HPDE6-E6E7 (cell line): Measurements from ENCODE around the gene LCN6.
"Not testable (repeated sequence)": the region's sequence is repeated elsewhere in the genome, so short reads cannot be mapped to it uniquely, and the experiment has no call there.

ENCODE experiments used
- DNase-seq: peaks from one replicate; pipeline ENCODE4 v3.0.0; 2011; ENCODE audit warnings: missing footprints; ENCODE audit errors: extremely low spot score

LCN6 gene

GRCh38 chr9:136711219-136711648 lies 37.1 kb downstream of the LCN6 start:
- DNase-seq: not testable (repeated sequence)

GRCh38 chr9:136710543-136710942 lies 37.8 kb downstream of the LCN6 start:
- no peak for DNase-seq

DNA sequence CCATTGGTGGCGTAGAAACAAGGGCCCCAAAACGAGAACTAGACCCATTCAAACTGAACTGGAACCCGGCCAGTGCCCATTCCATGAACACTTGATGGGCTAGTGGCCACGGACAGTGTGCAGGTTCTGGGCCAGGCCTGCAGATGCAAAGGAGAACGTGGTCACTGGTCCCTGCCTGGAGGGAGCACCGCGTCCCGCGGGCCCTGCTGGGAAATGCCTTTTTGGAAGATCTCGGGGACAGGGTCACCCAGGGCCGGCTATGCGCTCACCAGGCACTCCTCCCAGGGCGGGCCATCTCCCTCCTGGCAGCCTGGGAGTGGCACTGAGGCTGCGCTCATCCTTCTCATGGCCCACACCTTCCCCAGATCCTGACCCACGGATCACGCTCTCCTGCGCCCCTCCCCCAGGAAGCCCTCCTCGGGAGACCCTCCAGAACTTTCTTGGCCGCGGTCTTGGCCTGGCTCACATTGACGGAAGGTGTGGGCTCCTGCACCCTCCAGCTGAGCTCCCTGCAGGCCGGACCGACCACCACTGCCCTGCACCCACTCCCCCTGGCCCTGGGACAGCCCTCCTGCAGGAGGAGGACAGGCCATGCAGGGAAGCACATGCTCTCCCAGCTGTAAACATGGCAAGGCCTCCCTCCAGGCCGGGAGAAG lies 38.7 kb downstream of the LCN6 start:
- no peak for DNase-seq

DNA sequence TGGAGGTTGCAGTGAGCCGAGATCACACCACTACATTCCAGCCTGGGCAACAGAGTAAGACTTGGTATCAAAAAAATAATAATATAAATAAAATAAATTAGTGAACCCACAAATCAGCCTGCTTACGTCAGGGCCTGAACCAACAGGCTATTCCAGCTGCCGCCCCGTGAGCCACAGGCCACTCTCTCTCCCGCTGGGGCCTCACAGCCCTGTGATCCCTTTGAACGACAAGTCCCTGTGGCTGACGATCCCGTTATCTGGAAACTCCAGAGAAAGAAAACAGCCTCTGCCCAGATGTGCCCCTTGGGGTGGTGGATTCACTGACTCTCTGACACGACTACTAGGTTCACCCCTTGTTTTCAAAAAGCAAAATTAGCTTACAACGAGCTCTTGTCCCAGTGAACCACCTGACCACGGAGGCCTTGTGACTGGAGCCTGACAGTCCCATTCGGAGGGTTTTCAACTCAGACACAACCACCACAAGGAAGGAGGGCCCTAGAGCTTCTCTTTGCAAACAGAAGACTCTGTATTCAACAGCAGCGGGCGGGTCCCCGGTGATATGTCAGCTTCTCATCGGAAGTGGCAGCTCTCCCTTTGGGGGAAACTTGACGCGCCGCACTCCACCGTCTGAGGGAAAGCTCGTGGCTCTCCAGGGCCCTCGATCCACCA lies 40.3 kb downstream of the LCN6 start:
- no peak for DNase-seq

- no peak for DNase-seq
Observed at GRCh38 chr9:136707011-136707410, 41.3 kb downstream of the LCN6 start.

DNA sequence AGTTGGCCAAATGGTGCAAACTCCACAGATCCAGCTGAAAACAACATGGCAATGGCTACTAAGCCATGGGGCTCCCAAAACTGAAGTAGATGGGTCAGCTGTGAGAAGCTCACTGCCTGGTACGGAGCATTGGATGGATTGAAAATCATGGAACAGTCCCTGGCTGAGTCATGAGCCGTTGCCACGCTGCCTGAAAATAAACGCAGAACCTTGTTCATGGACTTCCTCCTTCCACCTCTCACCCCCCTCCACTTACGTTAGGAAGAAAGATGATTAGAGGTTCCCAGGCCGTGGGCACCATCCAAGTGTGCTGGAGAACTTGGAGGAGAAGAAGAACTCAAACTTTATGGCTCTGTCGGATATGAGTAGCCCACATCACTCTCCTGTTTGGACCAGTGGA lies 42.8 kb downstream of the LCN6 start:
- DNase-seq: no peak

DNA sequence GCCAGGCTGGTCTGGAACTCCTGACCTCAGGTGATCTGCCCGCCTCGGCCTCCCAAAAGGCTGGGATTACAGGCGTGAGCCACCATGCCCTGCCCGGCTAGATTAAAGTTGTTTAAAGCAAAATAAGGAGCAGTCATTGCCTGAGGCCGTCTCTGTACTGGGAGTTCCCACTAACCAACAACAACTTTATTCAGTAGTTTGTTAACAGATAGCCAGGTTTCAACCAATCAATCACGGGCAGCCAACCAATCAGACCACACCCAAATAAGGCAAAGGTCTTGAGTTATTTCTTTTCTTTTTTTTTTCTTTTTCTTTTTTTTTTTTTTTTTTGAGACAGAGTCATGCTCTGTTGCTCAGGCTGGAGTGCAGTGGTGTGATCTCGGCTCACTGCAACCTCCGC lies 43.6 kb downstream of the LCN6 start:
- not testable (repeated sequence) for DNase-seq

DNA sequence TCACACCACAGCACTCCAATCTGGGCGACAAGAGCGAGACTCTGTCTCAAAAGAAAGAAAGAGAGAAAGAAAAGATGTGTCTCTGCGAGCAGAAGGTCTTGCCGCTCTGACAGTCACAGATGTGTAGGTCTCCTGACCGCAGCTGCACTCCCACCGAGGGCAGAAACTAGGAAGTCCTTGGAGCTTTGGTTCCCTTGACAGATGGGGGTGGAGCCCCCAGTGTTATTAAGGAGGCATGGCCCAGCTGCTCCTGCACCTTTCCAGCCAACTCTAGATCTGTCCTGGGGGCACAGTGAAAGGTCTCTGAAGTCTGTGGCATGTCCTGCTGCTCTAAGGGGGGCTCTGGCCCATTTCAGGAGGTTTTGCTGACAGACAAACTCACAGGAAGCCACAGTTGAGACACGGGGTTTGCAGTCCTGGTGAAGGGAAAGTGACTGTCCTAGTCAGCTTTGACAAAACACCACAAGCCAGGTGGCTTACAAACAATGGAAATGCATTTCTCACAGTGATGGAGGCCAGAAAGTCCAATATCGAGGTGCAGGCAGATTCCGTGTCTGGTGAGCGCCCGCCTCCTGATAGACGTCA lies 45.0 kb downstream of the LCN6 start:
- no peak for DNase-seq

DNA sequence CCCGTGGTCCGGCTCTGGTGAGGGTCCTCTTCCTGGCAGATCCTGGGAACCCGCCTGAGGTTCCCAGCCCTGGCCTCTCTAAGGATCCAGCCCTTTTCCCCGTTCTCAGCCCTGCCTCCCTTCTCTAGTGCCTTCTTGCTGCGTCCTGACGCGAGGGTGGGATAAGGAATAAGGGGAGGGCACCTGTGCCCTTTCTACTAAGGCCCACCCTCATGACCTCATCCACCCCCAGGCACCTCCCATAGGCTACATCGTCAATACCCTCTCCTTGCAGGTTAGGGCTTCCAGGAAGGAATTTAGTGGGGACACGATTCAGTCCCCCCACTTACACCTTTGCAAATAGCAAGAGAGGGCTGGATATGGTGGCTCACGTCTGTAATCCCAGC lies 46.7 kb downstream of the LCN6 start:
- DNase-seq: no peak

DNA sequence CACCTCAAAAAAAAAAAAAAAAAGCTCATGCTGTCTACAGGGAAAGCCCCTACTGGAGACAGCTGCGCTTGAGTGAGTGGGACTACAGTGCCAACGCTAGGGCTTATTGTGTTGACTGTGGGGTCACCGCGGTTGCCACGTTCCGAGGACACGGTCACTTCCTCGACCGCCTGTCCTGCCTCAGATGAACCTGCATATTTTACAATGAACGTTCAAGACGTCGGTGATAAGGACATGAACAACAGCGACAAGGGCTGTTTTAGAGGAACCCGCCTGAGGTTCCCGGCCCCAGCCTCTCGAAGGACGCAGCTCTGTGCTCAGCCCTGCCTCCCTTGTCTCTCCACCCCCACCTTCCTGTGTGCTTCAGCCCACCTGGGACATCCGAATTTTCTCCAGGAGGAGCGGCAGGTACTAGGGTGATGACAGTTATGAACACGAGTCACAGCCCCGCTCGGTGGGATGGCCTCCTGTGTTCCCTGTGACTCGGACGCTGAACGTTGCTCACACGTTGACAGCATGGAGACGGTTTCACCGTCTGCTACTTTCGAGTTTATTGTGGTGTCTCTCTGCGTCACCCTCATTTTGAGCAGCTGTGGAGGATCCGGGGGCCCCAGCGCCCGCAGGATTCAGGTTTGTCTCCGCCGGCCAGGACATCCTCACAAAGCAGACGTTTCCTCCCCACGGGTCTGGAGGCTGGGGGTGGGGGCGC lies 47.2 kb downstream of the LCN6 start:
- no peak for DNase-seq

- no peak for DNase-seq
Observed at GRCh38 chr9:136700304-136700703, 48.0 kb downstream of the LCN6 start.

- no peak for DNase-seq
Observed at GRCh38 chr9:136698635-136699246, 49.6 kb downstream of the LCN6 start.

- no peak for DNase-seq
Observed at GRCh38 chr9:136697821-136698526, 50.4 kb downstream of the LCN6 start.

GRCh38 chr9:136697146-136697820 lies 51.0 kb downstream of the LCN6 start:
- no peak for DNase-seq

GRCh38 chr9:136696502-136696901 lies 51.8 kb downstream of the LCN6 start:
- DNase-seq: no peak

DNA sequence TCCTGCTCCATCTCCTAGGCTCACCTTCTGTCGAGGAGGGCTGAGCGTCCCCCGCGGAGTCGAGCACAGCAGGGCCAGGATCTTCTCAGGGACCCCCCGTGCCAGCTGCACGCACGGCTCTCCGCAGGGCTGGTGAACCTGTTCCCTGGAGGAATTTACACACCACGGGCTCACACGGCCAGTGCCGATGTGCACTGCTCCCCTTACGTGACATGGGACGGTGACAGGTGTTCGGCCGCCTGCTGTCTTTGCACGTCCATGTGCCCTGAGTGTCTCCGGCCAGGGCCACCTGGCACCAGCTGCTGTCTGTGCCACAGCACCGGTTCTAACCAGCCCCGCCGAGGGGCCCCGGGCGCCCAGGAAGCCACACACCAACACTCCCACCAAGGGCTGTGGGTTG lies 52.4 kb downstream of the LCN6 start:
- no peak for DNase-seq

DNA sequence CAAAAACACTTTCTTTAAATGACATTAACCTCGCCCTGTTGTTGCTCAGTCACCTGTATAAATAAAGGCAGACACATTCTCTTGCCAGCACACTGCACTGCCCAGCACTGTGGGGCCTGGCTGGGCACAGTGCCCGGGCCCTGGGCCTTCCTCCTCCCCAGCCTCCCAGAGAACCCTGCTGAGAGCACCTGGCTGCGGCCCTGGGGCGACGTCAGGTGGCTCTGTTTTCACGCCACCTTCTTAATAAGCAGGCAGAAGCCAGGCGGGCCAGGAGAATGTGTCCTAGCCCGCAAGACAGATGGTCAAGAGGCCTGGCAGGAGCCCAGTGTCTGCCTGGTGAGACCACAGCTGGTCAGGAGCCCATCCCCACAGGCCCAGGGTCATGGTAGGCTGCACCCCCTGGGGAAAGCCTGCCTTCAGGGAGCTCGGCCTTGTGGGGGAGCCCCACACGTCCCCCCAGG lies 52.9 kb downstream of the LCN6 start:
- no peak for DNase-seq

DNA sequence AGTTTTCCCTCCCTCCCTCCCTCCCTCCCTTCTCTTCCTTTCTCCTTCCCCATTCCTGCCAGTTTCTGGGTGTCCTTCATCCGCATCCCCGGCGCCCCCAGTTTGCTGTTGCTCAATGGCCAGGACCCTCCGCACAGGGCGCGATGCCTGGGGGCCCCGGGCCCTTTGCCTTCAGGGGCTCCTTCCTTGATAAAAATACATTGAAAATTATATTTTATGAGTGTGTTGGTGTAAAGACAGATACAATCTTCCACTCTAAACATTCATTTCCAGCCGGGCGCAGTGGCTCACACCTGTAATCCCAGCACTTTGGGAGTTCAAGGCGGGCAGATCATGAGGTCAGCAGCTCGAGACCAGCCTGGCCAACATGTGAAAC lies 53.5 kb downstream of the LCN6 start:
- DNase-seq: no peak

DNA sequence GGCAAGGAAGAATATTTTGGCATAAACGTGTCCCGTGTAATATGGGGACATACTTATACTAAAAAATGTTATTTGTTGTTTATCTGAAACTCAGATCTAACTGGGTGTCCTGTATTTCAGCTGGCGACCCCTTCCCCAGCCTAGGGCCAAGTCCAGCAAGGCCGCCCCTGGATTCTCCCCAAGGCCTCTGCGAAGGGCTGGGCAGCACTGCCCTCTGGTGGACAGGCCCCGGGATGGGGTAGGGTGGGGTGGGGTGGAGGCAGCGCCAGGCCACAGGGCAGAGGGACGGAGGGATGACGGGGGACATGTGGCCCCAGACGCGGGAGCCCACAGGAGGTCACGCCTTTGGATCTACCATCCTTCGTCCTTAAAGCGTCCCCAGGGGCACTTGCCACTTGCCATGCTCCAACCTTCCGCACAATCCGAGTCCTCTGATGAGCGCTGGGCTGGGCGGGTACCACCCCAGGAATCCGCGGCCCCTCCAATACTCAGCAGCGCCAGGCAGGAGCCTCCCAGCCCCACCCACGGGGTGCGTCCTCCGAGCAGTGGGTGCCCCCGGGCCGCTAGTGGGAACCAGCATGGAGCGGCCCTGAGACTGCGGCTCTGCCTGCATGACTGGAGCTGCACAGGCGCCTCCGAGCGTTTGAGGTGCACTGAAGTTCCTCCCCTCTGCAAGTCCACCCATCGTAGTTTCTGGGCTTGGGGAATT lies 54.0 kb downstream of the LCN6 start:
- peak; percentile 70 for DNase-seq
